ENCODE results near the gene ORC5.

ORC5 gene

GRCh38 chr7:104149822-104150221 is 58.0 kb downstream of the ORC5 start:
- Histone ChIP-seq H3K36me3 (ENCODE audit: insufficient read depth, low read length) (0 out of 2 replicates have a peak, but pooled peaks cover 7% of the 10 kb centered on the region), H3K27ac (no peak overlapping the region), H3K9me3 (ENCODE audit: low read depth, low read length) (no peaks in the 10 kb centered on the region), H3K4me3 (no peak overlapping the region), H3K9ac (ENCODE audit: insufficient read length) (no peak overlapping the region)
- TF ChIP-seq EZH2 (IDR thresholded peaks at IDR 0.05) (no peak), FOXP2 (optimal IDR thresholded peaks at IDR 0.05; ENCODE audit: control extremely low read depth, extremely low read length, insufficient read depth) (no peak), POLR2AphosphoS5 (IDR thresholded peaks at IDR 0.05; ENCODE audit: borderline replicate concordance, low read depth, low read length) (no peak)
- DNase-seq (ENCODE audit: low read depth, low spot score), result no peak

GRCh38 chr7:104142147-104142546 is 65.7 kb downstream of the ORC5 start:
- H3K9me3 ChIP-seq (ENCODE audit: low read depth, low read length), result no peaks in the 10 kb centered on the region
- H3K9ac ChIP-seq (ENCODE audit: insufficient read length), result no peak overlapping the region
- TF ChIP-seq EZH2 (IDR thresholded peaks at IDR 0.05) (no peak), POLR2AphosphoS5 (IDR thresholded peaks at IDR 0.05; ENCODE audit: borderline replicate concordance, low read depth, low read length) (no peak), FOXP2 (optimal IDR thresholded peaks at IDR 0.05; ENCODE audit: control extremely low read depth, extremely low read length, insufficient read depth) (no peak)
- no peak for DNase-seq (ENCODE audit: low read depth, low spot score)
- no peak overlapping the region for H3K4me3 ChIP-seq
- H3K27ac ChIP-seq, result no peak overlapping the region
- peaks cover 32% of the 10 kb centered on the region for H3K36me3 ChIP-seq (ENCODE audit: insufficient read depth, low read length)

GRCh38 chr7:104137971-104138370 is 69.8 kb downstream of the ORC5 start:
- Histone ChIP-seq H3K27ac (no peak overlapping the region), H3K36me3 (ENCODE audit: insufficient read depth, low read length) (peaks cover 30% of the 10 kb centered on the region), H3K9ac (ENCODE audit: insufficient read length) (no peak overlapping the region), H3K9me3 (ENCODE audit: low read depth, low read length) (no peaks in the 10 kb centered on the region), H3K4me3 (no peak overlapping the region)
- TF ChIP-seq POLR2AphosphoS5 (IDR thresholded peaks at IDR 0.05; ENCODE audit: borderline replicate concordance, low read depth, low read length), result no peak
- no peak for TF ChIP-seq FOXP2 (optimal IDR thresholded peaks at IDR 0.05; ENCODE audit: control extremely low read depth, extremely low read length, insufficient read depth)
- no peak for TF ChIP-seq EZH2 (IDR thresholded peaks at IDR 0.05)
- no peak for DNase-seq (ENCODE audit: low read depth, low spot score)

GRCh38 chr7:104137511-104137910 is 70.3 kb downstream of the ORC5 start:
- Histone ChIP-seq H3K4me3 (no peak overlapping the region), H3K27ac (no peak overlapping the region), H3K9me3 (ENCODE audit: low read depth, low read length) (no peaks in the 10 kb centered on the region), H3K9ac (ENCODE audit: insufficient read length) (no peak overlapping the region), H3K36me3 (ENCODE audit: insufficient read depth, low read length) (peaks cover 30% of the 10 kb centered on the region)
- TF ChIP-seq POLR2AphosphoS5 (IDR thresholded peaks at IDR 0.05; ENCODE audit: borderline replicate concordance, low read depth, low read length) (no peak), EZH2 (IDR thresholded peaks at IDR 0.05) (no peak), FOXP2 (optimal IDR thresholded peaks at IDR 0.05; ENCODE audit: control extremely low read depth, extremely low read length, insufficient read depth) (no peak)
- no peak for DNase-seq (ENCODE audit: low read depth, low spot score)

GRCh38 chr7:104136981-104137380 is 70.8 kb downstream of the ORC5 start:
- Histone ChIP-seq H3K36me3 (ENCODE audit: insufficient read depth, low read length) (peaks cover 32% of the 10 kb centered on the region), H3K27ac (no peak overlapping the region), H3K4me3 (no peak overlapping the region), H3K9me3 (ENCODE audit: low read depth, low read length) (no peaks in the 10 kb centered on the region), H3K9ac (ENCODE audit: insufficient read length) (no peak overlapping the region)
- DNase-seq (ENCODE audit: low read depth, low spot score), result no peak
- TF ChIP-seq FOXP2 (optimal IDR thresholded peaks at IDR 0.05; ENCODE audit: control extremely low read depth, extremely low read length, insufficient read depth), result no peak
- TF ChIP-seq EZH2 (IDR thresholded peaks at IDR 0.05), result no peak
- TF ChIP-seq POLR2AphosphoS5 (IDR thresholded peaks at IDR 0.05; ENCODE audit: borderline replicate concordance, low read depth, low read length), result no peak

GRCh38 chr7:104136561-104136960 is 71.3 kb downstream of the ORC5 start:
- Histone ChIP-seq H3K9me3 (ENCODE audit: low read depth, low read length) (no peaks in the 10 kb centered on the region), H3K36me3 (ENCODE audit: insufficient read depth, low read length) (peaks cover 30% of the 10 kb centered on the region), H3K4me3 (no peak overlapping the region), H3K27ac (no peak overlapping the region), H3K9ac (ENCODE audit: insufficient read length) (no peak overlapping the region)
- TF ChIP-seq POLR2AphosphoS5 (IDR thresholded peaks at IDR 0.05; ENCODE audit: borderline replicate concordance, low read depth, low read length), result no peak
- no peak for TF ChIP-seq EZH2 (IDR thresholded peaks at IDR 0.05)
- no peak for DNase-seq (ENCODE audit: low read depth, low spot score)

GRCh38 chr7:104135760-104136558 is 71.9 kb downstream of the ORC5 start:
- TF ChIP-seq FOXP2 (optimal IDR thresholded peaks at IDR 0.05; ENCODE audit: control extremely low read depth, extremely low read length, insufficient read depth) (no peak), EZH2 (IDR thresholded peaks at IDR 0.05) (no peak), POLR2AphosphoS5 (IDR thresholded peaks at IDR 0.05; ENCODE audit: borderline replicate concordance, low read depth, low read length) (no peak)
- no peaks in the 10 kb centered on the region for H3K9me3 ChIP-seq (ENCODE audit: low read depth, low read length)
- H3K36me3 ChIP-seq (ENCODE audit: insufficient read depth, low read length), result peaks cover 26% of the 10 kb centered on the region
- DNase-seq (ENCODE audit: low read depth, low spot score), result no peak
- no peak overlapping the region for H3K4me3 ChIP-seq
- no peak overlapping the region for H3K27ac ChIP-seq
- no peak overlapping the region for H3K9ac ChIP-seq (ENCODE audit: insufficient read length)

GRCh38 chr7:104133238-104133637 is 74.6 kb downstream of the ORC5 start:
- no peak overlapping the region for H3K27ac ChIP-seq
- no peak overlapping the region for H3K4me3 ChIP-seq
- H3K9me3 ChIP-seq (ENCODE audit: low read depth, low read length), result no peaks in the 10 kb centered on the region
- H3K36me3 ChIP-seq (ENCODE audit: insufficient read depth, low read length), result peaks cover 31% of the 10 kb centered on the region; the same call in 1 of the 2 replicates
- TF ChIP-seq FOXP2 (optimal IDR thresholded peaks at IDR 0.05; ENCODE audit: control extremely low read depth, extremely low read length, insufficient read depth), result no peak
- TF ChIP-seq POLR2AphosphoS5 (IDR thresholded peaks at IDR 0.05; ENCODE audit: borderline replicate concordance, low read depth, low read length), result no peak
- TF ChIP-seq EZH2 (IDR thresholded peaks at IDR 0.05), result no peak
- H3K9ac ChIP-seq (ENCODE audit: insufficient read length), result no peak overlapping the region
- DNase-seq (ENCODE audit: low read depth, low spot score), result no peak

Data from SK-N-MC (cell line).